CD14-positive monocyte (primary cell): ENCODE data around the gene DNAJB8. TPM values are rescaled to one million over a fixed set of nuclear protein-coding genes. Genes with fewer than 3 reads are reported as not detected.

Experiments
- DNase-seq, 3 donors: peaks; one replicate each; pipeline ENCODE4 v3.0.0-alpha.2; 2011 to 2022
- H2AFZ ChIP-seq: 2 replicates; pipeline ENCODE4 v1.6.0; 2012; ENCODE audit warnings: mild to moderate bottlenecking, low read depth, low read length, inconsistent platforms; ENCODE audit not compliant: insufficient read depth, poor library complexity, severe bottlenecking
- H3K27ac ChIP-seq, 2 donors: 1 replicate in 1 of 2; 2 replicates in 1 of 2; pipeline ENCODE4 v1.5.1; 2012 to 2013; ENCODE audit warnings: low read length in 2 of 2, control low read depth in 1 of 2, inconsistent platforms in 1 of 2, low read depth in 1 of 2, mild to moderate bottlenecking in 1 of 2
- H3K27me3 ChIP-seq, 2 donors: one replicate each; pipeline versions ENCODE4 v1.6.0 to v1.6.1; 2011 to 2013; ENCODE audit warnings: low read length in 2 of 2; ENCODE audit not compliant: control insufficient read depth in 2 of 2, insufficient read depth in 2 of 2
- H3K36me3 ChIP-seq, 2 donors: replicated peaks in 1 of 2; 1 replicate in 1 of 2; 2 replicates in 1 of 2; pipeline versions ENCODE4 v1.5.1 to v1.6.1; 2012 to 2013; ENCODE audit warnings: low read length in 2 of 2, control low read depth in 1 of 2, inconsistent platforms in 1 of 2, mild to moderate bottlenecking in 1 of 2; ENCODE audit not compliant: insufficient read depth in 2 of 2, control insufficient read depth in 1 of 2
- H3K4me1 ChIP-seq, 2 donors: 1 replicate in 1 of 2; 2 replicates in 1 of 2; pipeline versions ENCODE4 v1.5.1 to v1.6.1; 2012 to 2013; ENCODE audit warnings: low read length in 2 of 2, control low read depth in 1 of 2, inconsistent platforms in 1 of 2, mild to moderate bottlenecking in 1 of 2, moderate library complexity in 1 of 2; ENCODE audit not compliant: insufficient read depth in 2 of 2, control insufficient read depth in 1 of 2
- H3K4me2 ChIP-seq: replicated peaks from 2 replicates; pipeline ENCODE3; 2012; ENCODE audit warnings: low read length, moderate library complexity, mild to moderate bottlenecking; ENCODE audit not compliant: poor library complexity, severe bottlenecking; ENCODE audit errors: extremely low read depth
- H3K4me3 ChIP-seq, 3 experiments: fragments of 200-600 bp in 1 of 3; sonication (generic) in 1 of 3; replicated peaks in 1 of 3; 1 replicate in 2 of 3; 2 replicates in 1 of 3; pipeline ENCODE4 v1.5.1; 2011 to 2013; ENCODE audit warnings: low read length in 3 of 3, mild to moderate bottlenecking in 3 of 3, control low read depth in 2 of 3, low read depth in 2 of 3, inconsistent platforms in 1 of 3, moderate library complexity in 1 of 3
- H3K79me2 ChIP-seq: 2 replicates; pipeline ENCODE4 v1.6.0; 2012; ENCODE audit warnings: mild to moderate bottlenecking, control low read depth, inconsistent platforms, low read length, moderate library complexity; ENCODE audit not compliant: insufficient read depth
- H3K9ac ChIP-seq: 2 replicates; pipeline ENCODE4 v1.6.0; 2017; ENCODE audit warnings: low read length, mild to moderate bottlenecking; ENCODE audit not compliant: insufficient read depth, poor library complexity, severe bottlenecking
- H3K9me3 ChIP-seq, 2 donors: replicated peaks in 1 of 2; 1 replicate in 1 of 2; 2 replicates in 1 of 2; pipeline versions ENCODE4 v1.5.1 to v1.6.1; 2012 to 2013; ENCODE audit warnings: low read length in 2 of 2, control low read depth in 1 of 2; ENCODE audit not compliant: control insufficient read depth in 1 of 2, insufficient read depth in 1 of 2
- H4K20me1 ChIP-seq: 2 replicates; pipeline ENCODE4 v1.6.0; 2012; ENCODE audit warnings: mild to moderate bottlenecking, low read length, control low read depth, moderate library complexity; ENCODE audit not compliant: insufficient read depth
- H3K27ac Mint-ChIP-seq, 7 donors: one replicate each; pipeline ENCODE4 v1.8.0; 2020; ENCODE audit warnings: mild to moderate bottlenecking in 7 of 7, mixed read lengths in 7 of 7, moderate library complexity in 6 of 7, inconsistent platforms in 2 of 7
- H3K27me3 Mint-ChIP-seq, 3 donors: one replicate each; pipeline ENCODE4 v1.8.0; 2021 to 2022; ENCODE audit warnings: low read depth in 3 of 3, mild to moderate bottlenecking in 3 of 3, mixed read lengths in 3 of 3, moderate library complexity in 3 of 3, inconsistent platforms in 1 of 3
- H3K36me3 Mint-ChIP-seq, 2 donors: one replicate each; pipeline ENCODE4 v1.8.0; 2020; ENCODE audit warnings: mixed read lengths in 2 of 2, inconsistent platforms in 1 of 2, mild to moderate bottlenecking in 1 of 2
- H3K4me1 Mint-ChIP-seq: one replicate; pipeline ENCODE4 v1.8.0; 2020; ENCODE audit warnings: mild to moderate bottlenecking, mixed read lengths
- H3K4me3 Mint-ChIP-seq, 2 donors: one replicate each; pipeline ENCODE4 v1.8.0; 2020; ENCODE audit warnings: mild to moderate bottlenecking in 2 of 2, mixed read lengths in 2 of 2, moderate library complexity in 1 of 2
- H3K9me3 Mint-ChIP-seq, 7 donors: one replicate each; pipeline ENCODE4 v1.8.0; 2020 to 2022; ENCODE audit warnings: mixed read lengths in 7 of 7, mild to moderate bottlenecking in 6 of 7, moderate library complexity in 6 of 7, inconsistent platforms in 2 of 7
- WGBS: methylation state at CpG from one replicate; pipeline ENCODE4 v1.1.5; 2013; ENCODE audit warnings: missing lambda C conversion rate; ENCODE audit not compliant: insufficient coverage; 5-methylcytosine and 5-hydroxymethylcytosine counted together
- intact Hi-C, 2 donors: fragments of 100-400 bp; cut with micrococcal nuclease; formaldehyde crosslinking; loops; one replicate each; pipeline versions ENCODE4 v1.15.0 to v1.15.1; 2023
- polyA plus RNA-seq, 3 donors: library from polyadenylated mRNA; depleted of rRNA in 1 of 3; unstranded in 2 of 3; stranded (reverse) in 1 of 3; fragments of 300-500 nt in 2 of 3; fragments of >200 nt in 1 of 3; fragmentation: Illumina TruSeq in 2 of 3; gene quantifications; 1 replicate in 2 of 3; 2 replicates in 1 of 3; pipeline ENCODE4 v1.2.3, GENCODE V29; 2012 to 2021
- TF ChIP-seq, protein P1 (sequence below): fragments of 200-600 bp; IDR thresholded peaks from one replicate; pipeline ENCODE4 v1.8.0; 2022; ENCODE audit warnings: antibody characterized with exemption, mild to moderate bottlenecking

The DNAJB8 gene
- polyA plus RNA-seq, 3 donors: not detected

DNA sequence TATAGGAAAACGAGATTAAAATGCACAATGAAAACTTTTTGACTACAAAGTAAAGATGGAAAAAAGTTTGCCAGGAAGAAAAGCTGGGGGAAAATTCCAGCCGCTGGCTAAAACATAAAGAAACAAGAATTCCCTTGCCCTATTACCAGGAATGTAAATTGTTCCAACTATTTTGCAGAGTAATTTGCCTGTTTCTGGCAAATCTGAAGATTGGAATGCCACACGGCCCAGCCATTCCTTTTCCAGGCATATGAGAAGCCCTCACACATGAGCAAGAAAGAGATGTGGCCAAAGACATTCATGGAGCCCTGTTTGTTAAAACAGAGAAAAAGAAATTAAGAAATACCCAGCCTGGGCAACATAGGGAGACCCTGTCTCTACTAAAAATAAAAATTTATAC is 34.7 kb upstream of the DNAJB8 start:
- Histone ChIP-seq H3K4me2 (no peak overlapping the region), H3K4me1 (peaks cover 4 to 10% of the 10 kb centered on the region in 2 donors), H4K20me1 (no peaks in the 10 kb centered on the region), H2AFZ (no peak overlapping the region), H3K27me3 (peaks cover 0 to 22% of the 10 kb centered on the region in 2 donors), H3K9me3 (peaks cover 0 to 5% of the 10 kb centered on the region in 2 donors), H3K79me2 (no peaks in the 10 kb centered on the region), H3K27ac (no peak overlapping the region), H3K36me3 (no peaks in the 10 kb centered on the region), H3K4me3 (no peak overlapping the region), H3K9ac (no peak overlapping the region)
- Mint-ChIP-seq H3K4me1 (peaks cover 10% of the 10 kb centered on the region), H3K27me3 (peaks cover 18 to 36% (median 25%) of the 10 kb centered on the region in 3 donors), H3K27ac (peak overlapping the region in 1 of 7 donors; percentile 42), H3K9me3 (peaks cover 0 to 7% (median 3%) of the 10 kb centered on the region in 7 donors), H3K4me3 (no peak overlapping the region), H3K36me3 (no peaks in the 10 kb centered on the region)
- DNase-seq: no peak
- no CpG with 5 or more reads among the region's 3 CpGs for WGBS
- TF ChIP-seq, protein P1, sequence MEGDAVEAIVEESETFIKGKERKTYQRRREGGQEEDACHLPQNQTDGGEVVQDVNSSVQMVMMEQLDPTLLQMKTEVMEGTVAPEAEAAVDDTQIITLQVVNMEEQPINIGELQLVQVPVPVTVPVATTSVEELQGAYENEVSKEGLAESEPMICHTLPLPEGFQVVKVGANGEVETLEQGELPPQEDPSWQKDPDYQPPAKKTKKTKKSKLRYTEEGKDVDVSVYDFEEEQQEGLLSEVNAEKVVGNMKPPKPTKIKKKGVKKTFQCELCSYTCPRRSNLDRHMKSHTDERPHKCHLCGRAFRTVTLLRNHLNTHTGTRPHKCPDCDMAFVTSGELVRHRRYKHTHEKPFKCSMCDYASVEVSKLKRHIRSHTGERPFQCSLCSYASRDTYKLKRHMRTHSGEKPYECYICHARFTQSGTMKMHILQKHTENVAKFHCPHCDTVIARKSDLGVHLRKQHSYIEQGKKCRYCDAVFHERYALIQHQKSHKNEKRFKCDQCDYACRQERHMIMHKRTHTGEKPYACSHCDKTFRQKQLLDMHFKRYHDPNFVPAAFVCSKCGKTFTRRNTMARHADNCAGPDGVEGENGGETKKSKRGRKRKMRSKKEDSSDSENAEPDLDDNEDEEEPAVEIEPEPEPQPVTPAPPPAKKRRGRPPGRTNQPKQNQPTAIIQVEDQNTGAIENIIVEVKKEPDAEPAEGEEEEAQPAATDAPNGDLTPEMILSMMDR: no peak
- intact Hi-C loops: no loop called here

DNA sequence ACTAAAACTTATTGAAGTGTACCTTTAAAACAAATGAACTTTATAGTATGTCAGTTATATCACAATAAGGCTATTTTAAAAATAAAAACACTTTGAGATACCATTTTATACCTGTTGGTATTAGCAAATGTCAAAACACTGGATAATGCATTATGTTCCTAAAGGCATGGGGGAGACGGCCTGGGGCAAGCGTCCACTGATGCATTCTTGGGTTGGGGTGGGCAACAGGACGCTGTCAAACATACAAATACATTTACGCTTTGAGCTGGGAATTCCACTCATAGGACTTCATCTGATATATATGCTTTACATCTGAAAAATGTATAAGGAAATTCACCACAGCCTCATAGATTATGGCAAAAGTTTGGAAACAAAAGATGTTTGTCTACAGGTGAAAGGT is 33.9 kb upstream of the DNAJB8 start:
- Histone ChIP-seq H3K36me3 (no peaks in the 10 kb centered on the region), H3K9ac (no peak overlapping the region), H3K4me1 (peaks cover 4 to 10% of the 10 kb centered on the region in 2 donors), H3K27ac (no peak overlapping the region), H3K4me3 (no peak overlapping the region), H3K79me2 (no peaks in the 10 kb centered on the region), H3K27me3 (peaks cover 0 to 29% of the 10 kb centered on the region in 2 donors), H2AFZ (no peak overlapping the region), H3K9me3 (peaks cover 0 to 5% of the 10 kb centered on the region in 2 donors), H3K4me2 (no peak overlapping the region), H4K20me1 (no peaks in the 10 kb centered on the region)
- Mint-ChIP-seq H3K36me3 (peaks cover 0 to 3% of the 10 kb centered on the region in 2 donors), H3K27ac (no peak overlapping the region), H3K9me3 (peaks cover 0 to 9% (median 0%) of the 10 kb centered on the region in 7 donors), H3K4me3 (no peak overlapping the region), H3K4me1 (peaks cover 12% of the 10 kb centered on the region), H3K27me3 (peaks cover 25 to 42% (median 32%) of the 10 kb centered on the region in 3 donors)
- no CpG with 5 or more reads among the region's 4 CpGs for WGBS
- intact Hi-C loops: no loop called here
- TF ChIP-seq, protein P1: no peak
- no peak for DNase-seq
